Smooth muscle cell (in vitro differentiated cells): ENCODE results near the gene NCAM2. TPM values are rescaled to one million over a fixed set of nuclear protein-coding genes. Genes with fewer than 3 reads are reported as not detected.
"Not testable (repeated sequence)": the region's sequence is repeated elsewhere in the genome, so short reads cannot be mapped to it uniquely, and the experiment has no call there.

ENCODE experiments used
- DNase-seq: peaks from one replicate; lab custom pipeline; 2025; ENCODE audit not compliant: unreplicated experiment; lab: John Stamatoyannopoulos, UW
- H2AFZ ChIP-seq: fragments of 200-600 bp; sonication (generic); 2 replicates; pipeline ENCODE4 v1.6.0; 2016; ENCODE audit warnings: antibody characterized with exemption, low read depth, mild to moderate bottlenecking
- H3F3A ChIP-seq: fragments of 200-600 bp; sonication (generic); 2 replicates; pipeline ENCODE4 v1.6.0; 2017; ENCODE audit warnings: antibody characterized with exemption, low read depth
- H3K27ac ChIP-seq: fragments of 200-600 bp; sonication (generic); 2 replicates; pipeline ENCODE4 v1.5.1; 2016; ENCODE audit warnings: low read depth, mild to moderate bottlenecking
- H3K27me3 ChIP-seq: fragments of 200-600 bp; sonication (generic); 2 replicates; pipeline ENCODE4 v1.6.1; 2016; ENCODE audit warnings: low read depth, mild to moderate bottlenecking
- H3K36me3 ChIP-seq: fragments of 200-600 bp; sonication (generic); 2 replicates; pipeline ENCODE4 v1.5.1; 2016; ENCODE audit warnings: low read depth
- H3K4me1 ChIP-seq: fragments of 200-600 bp; sonication (generic); 2 replicates; pipeline ENCODE4 v1.5.1; 2016; ENCODE audit warnings: low read depth
- H3K4me2 ChIP-seq: fragments of 200-600 bp; sonication (generic); 2 replicates; pipeline ENCODE4 v1.6.0; 2016; ENCODE audit warnings: mild to moderate bottlenecking
- H3K4me3 ChIP-seq: fragments of 200-600 bp; sonication (generic); 2 replicates; pipeline ENCODE4 v1.5.1; 2016; ENCODE audit warnings: mild to moderate bottlenecking
- H3K79me2 ChIP-seq: fragments of 200-600 bp; sonication (generic); 2 replicates; pipeline ENCODE4 v1.6.0; 2016; ENCODE audit warnings: low read depth, mild to moderate bottlenecking
- H3K9ac ChIP-seq: fragments of 200-600 bp; sonication (generic); 2 replicates; pipeline ENCODE4 v1.6.0; 2016; ENCODE audit warnings: low read depth
- H3K9me3 ChIP-seq: fragments of 200-600 bp; sonication (generic); replicated peaks from 2 replicates; pipeline ENCODE4 v1.5.1; 2016; ENCODE audit warnings: low read depth
- H4K20me1 ChIP-seq: fragments of 200-600 bp; sonication (generic); 2 replicates; pipeline ENCODE4 v1.6.0; 2016; ENCODE audit warnings: low read depth
- CTCF ChIP-seq: fragments of 200-600 bp; sonication (generic); IDR thresholded peaks from 2 replicates; pipeline ENCODE4 v1.5.1; 2017; ENCODE audit warnings: borderline replicate concordance, mild to moderate bottlenecking, antibody characterized with exemption; ENCODE audit not compliant: insufficient read depth, poor library complexity, severe bottlenecking
- WGBS: methylation state at CpG from one replicate; pipeline ENCODE4 v1.1.7; 2016; ENCODE audit warnings: low lambda C conversion rate; 5-methylcytosine and 5-hydroxymethylcytosine counted together
- polyA plus RNA-seq: library from polyadenylated mRNA; unstranded; fragments of >200 nt; fragmentation: Nextera tagmentation; extraction: Ambion mirVana; gene quantifications from 2 replicates; pipeline ENCODE4 v1.2.1, GENCODE V29; 2016
- total RNA-seq: library from RNA; depleted of rRNA; stranded (reverse); fragments of >200 nt; gene quantifications from 2 replicates; pipeline ENCODE4 v1.2.3, GENCODE V29; 2014

NCAM2 gene
- total and polyA plus RNA-seq, 2 experiments from 2014 or later, result 0.49 to 0.77 TPM

- no peak for DNase-seq
- Histone ChIP-seq H3K4me2 (no peak overlapping the region), H3K27me3 (no peaks in the 10 kb centered on the region), H3K27ac (no peak overlapping the region), H3K9me3 (no peaks in the 10 kb centered on the region), H3K4me3 (no peak overlapping the region), H3K79me2 (no peaks in the 10 kb centered on the region), H2AFZ (peak overlapping the region; percentile 47), H3F3A (no peaks in the 10 kb centered on the region), H3K36me3 (no peaks in the 10 kb centered on the region), H3K9ac (no peak overlapping the region), H3K4me1 (no peaks in the 10 kb centered on the region), H4K20me1 (no peaks in the 10 kb centered on the region)
- no peak for TF ChIP-seq CTCF
- WGBS, result 73% methylated on average over 1 of the region's 1 CpG
Measured at GRCh38 chr21:21148514-21148913, 150.3 kb downstream of the NCAM2 start.

GRCh38 chr21:21149445-21149844, 151.2 kb downstream of the NCAM2 start:
- H4K20me1 ChIP-seq, H3K27me3 ChIP-seq, H3K4me2 ChIP-seq, H3K4me3 ChIP-seq, H3K9me3 ChIP-seq, H2AFZ ChIP-seq, DNase-seq, H3K79me2 ChIP-seq, H3K9ac ChIP-seq, H3K27ac ChIP-seq, H3F3A ChIP-seq, H3K4me1 ChIP-seq, H3K36me3 ChIP-seq: not testable (repeated sequence)
- 79% methylated on average over 4 of the region's 4 CpGs for WGBS

GRCh38 chr21:21151231-21151630, 153.0 kb downstream of the NCAM2 start:
- no peaks in the 10 kb centered on the region for H3K9me3 ChIP-seq
- H3F3A ChIP-seq, result no peaks in the 10 kb centered on the region
- H4K20me1 ChIP-seq, result no peaks in the 10 kb centered on the region
- TF ChIP-seq CTCF, result no peak
- H3K79me2 ChIP-seq, result no peaks in the 10 kb centered on the region
- H3K27ac ChIP-seq, result no peak overlapping the region
- no peak for DNase-seq
- H3K4me3 ChIP-seq, result no peak overlapping the region
- no peaks in the 10 kb centered on the region for H3K27me3 ChIP-seq
- no peak overlapping the region for H3K4me2 ChIP-seq
- WGBS, result 88% methylated on average over 3 of the region's 3 CpGs
- no peaks in the 10 kb centered on the region for H3K4me1 ChIP-seq
- H3K36me3 ChIP-seq, result no peaks in the 10 kb centered on the region
- H2AFZ ChIP-seq, result no peak overlapping the region
- H3K9ac ChIP-seq, result no peak overlapping the region

GRCh38 chr21:21156397-21156796, 158.2 kb downstream of the NCAM2 start:
- H3K9me3 ChIP-seq, result no peaks in the 10 kb centered on the region
- no peak overlapping the region for H3K4me3 ChIP-seq
- H3K79me2 ChIP-seq, result no peaks in the 10 kb centered on the region
- H4K20me1 ChIP-seq, result no peaks in the 10 kb centered on the region
- no peak overlapping the region for H3K27ac ChIP-seq
- no peaks in the 10 kb centered on the region for H3F3A ChIP-seq
- no peak for TF ChIP-seq CTCF
- H2AFZ ChIP-seq, result no peak overlapping the region
- no peaks in the 10 kb centered on the region for H3K4me1 ChIP-seq
- no peaks in the 10 kb centered on the region for H3K36me3 ChIP-seq
- H3K27me3 ChIP-seq, result no peaks in the 10 kb centered on the region
- no peak for DNase-seq
- no peak overlapping the region for H3K4me2 ChIP-seq
- no peak overlapping the region for H3K9ac ChIP-seq
